GM19324 (cell line): ENCODE results near the gene TMEM30B.
"Not testable (repeated sequence)": the region's sequence is repeated elsewhere in the genome, so short reads cannot be mapped to it uniquely, and the experiment has no call there.

Experiments
- ATAC-seq: cut with Tn5 transposase; IDR thresholded peaks from one replicate; pipeline ENCODE4 v1.9.1; 2021; ENCODE audit warnings: mild to moderate bottlenecking, moderate library complexity; ENCODE audit not compliant: unreplicated experiment, low FRiP score

TMEM30B gene

DNA sequence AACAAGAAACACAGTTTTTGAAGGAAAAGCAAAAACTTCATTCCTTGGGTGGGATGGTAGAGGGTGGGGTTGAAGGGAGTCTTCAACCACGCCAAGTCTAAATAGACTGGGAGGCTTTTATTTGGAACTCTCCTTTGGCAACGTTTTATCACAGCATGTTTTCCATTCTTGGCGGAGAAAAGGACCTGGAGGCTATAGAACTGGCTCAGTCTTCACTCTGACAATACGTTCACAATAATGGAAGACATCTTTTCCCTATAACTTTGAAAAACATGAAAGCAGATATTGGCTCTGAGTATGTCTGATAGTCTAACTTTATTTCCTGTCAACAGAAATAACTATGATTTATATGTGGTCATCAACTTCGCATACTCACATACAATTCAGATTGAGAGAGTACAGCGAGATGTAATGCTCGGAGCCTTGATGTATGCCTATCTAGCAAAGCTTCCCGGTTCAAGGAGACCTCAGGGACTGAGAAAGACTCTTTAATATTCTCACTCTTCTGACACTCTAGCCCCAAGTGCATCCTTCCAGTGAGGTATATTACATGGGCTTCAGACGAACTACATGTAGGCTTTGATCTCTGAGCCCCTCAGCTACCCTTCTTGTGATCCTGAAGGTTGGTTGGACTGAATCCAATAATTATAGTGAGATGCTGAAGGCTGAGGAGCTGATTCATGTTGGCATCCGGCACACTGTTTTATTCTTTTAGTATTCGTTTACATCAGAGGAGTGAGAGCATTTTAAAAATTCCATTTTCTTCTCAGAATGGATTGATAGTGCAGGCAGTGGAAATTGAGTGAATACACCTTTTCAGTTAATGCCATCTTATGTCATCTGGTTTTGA, 14.0 kb downstream of the TMEM30B start:
- no peak for ATAC-seq

DNA sequence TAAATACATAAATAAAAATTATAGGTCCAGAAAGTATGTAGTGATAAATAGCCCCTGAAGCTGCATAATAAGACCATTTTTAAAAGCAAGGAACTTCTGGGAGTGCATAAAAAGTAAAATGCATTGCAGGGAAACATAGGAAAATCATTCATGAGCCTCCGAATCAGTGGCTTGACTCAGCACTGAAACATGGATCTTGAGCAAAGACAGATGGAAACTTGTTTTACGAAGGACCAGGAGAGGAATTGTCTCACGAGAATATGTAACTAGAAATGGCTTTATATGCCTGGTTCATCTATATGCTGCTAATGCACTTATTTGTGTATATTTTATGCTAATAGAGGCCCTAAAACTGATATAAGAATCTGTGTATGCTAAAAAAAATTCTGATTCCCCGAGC, 14.7 kb downstream of the TMEM30B start:
- no peak for ATAC-seq

DNA sequence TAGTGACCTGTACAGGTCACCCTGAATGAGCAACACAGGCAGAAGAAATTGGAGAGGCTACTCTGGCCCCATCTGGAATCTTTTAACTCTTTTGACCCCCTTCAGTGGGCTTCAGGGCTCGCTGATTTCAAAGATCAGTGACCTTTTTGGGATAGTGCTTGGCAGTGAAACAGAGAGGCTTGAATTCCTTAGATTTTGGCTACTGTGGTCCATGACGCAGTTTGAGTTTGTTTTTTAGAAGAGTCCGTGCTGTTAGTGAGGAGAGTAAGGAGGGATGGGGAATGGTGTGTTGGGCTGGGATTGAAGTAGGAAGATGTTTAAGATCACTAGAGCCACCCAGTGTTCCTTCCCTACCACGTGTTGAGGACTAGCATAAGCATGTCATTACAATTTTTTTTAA, 16.5 kb downstream of the TMEM30B start:
- ATAC-seq, result no peak

DNA sequence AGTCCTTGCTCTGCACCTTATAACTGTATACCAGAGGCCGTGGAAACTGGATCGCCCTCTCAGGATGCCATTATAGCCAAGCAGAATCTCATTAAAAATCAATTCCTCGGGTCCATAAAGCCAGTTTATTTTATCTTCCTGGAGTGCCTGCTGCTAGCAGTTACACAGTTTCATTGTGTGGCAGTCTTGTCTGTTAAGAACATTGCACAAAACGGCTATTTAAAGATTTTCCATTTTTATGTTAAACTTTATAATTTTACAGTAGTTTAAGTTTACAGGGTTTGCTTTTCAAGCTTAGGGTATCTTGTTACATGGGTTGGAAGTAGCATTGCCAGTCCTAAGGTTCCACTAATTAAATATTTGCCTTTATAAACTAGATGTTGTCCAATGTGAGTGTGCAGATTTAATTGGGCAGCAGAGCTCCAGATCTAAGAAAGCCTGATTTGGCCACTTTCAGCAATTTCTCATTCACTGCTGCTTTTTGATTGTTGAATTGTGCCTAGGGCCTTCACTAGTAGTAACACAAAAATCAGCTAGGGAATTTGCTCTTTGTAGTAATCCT, 17.0 kb downstream of the TMEM30B start:
- no peak for ATAC-seq

DNA sequence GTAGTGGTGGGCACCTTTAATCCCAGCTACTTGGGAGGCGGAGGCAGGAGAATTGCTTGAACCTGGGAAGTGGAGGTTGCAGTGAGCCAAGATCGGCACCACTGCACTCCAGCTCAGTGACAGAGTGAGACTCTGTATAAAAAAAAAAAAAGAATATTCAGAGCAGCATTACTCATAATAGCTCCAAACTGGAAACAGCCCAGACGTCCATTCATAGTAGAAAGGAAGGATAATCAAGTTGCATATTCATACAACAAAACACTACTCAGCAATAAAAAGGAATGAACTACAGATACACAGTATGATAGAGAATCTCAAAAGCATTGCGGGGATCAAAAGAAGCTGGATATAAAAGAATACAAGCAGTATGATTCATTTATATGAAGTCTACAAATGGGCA, 19.1 kb downstream of the TMEM30B start:
- ATAC-seq, result no peak

DNA sequence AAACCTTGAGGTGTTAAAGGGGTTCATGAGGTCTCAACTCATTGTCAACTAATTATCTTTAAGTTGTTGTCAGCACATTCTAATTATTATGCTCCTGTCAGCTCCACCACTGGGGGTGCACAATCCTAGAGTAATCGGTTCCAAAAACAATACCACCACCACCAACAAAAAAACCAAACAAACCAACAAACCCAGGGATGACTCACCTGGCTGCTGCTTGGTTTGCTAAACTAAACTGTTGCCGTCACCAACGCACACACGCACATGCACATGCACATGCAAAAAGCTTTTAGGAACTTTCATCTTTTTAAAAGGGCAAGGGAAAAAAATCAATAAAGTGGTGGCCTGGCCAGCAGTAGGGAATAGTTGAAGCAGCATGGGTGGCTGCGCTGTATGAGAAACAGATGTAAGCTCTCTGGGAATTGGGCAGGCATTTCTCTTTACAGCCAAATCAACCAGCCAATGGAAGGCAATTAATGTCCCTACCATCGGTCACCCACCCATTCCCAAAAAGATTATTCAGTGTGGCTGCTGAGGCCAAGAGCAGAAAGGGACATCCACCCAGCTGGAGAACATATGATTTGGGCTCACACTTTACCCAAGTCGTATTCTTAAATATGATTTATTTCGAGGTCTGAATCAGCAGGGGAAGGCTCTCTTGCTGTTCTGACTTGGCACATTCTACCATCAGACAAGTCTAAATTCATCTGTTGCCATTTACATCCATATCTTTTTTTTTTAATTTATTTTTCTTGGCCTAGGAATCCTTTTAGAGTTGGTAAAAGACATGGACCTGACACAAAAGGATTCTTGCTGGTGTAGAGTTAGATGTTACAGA, 20.0 kb downstream of the TMEM30B start:
- ATAC-seq, result no peak

DNA sequence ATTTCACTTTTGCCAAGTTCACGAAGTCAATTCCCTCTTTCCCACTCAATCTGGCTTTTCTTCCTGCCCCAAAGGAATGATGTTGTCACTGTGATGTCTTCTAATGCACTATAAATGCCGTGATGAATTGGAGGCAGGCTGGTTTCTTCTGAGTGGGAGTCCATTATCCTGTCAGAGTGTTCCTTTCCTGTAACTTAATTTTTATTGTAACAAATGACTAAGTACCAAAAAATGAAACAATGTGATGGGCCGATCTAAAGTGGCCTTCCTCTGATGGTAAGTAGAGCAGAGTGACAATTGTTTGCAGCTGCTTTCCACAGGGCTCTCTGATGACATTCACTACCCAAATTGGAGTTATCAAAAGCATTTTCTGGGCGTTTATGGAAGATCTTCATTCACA, 22.2 kb downstream of the TMEM30B start:
- ATAC-seq, result no peak

DNA sequence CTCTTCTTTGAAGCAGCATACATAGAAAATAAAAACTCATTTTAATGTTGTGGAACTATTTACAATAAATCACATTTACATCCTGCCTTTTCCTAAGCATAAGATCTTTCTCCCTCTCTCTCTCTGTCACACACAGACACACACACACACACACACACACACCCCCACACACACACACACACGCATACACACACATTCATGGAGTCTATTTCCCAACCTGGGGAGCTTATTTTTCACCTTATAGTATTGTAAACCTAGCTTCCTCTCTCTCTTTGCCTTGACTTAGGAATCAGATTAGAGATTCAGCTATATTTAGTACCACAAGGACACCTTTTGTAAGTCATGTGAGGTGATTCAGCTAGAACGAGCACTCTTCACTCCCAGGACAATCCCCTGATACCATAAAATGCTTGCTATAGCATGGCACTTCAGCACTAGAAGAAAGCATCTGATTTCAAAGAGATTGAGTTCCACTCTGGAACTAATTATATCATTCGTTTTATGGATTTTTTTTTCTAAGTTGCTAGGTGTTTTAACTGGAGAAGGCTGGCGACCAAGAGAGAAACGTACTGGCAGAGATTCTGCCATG, 23.6 kb downstream of the TMEM30B start:
- no peak for ATAC-seq

DNA sequence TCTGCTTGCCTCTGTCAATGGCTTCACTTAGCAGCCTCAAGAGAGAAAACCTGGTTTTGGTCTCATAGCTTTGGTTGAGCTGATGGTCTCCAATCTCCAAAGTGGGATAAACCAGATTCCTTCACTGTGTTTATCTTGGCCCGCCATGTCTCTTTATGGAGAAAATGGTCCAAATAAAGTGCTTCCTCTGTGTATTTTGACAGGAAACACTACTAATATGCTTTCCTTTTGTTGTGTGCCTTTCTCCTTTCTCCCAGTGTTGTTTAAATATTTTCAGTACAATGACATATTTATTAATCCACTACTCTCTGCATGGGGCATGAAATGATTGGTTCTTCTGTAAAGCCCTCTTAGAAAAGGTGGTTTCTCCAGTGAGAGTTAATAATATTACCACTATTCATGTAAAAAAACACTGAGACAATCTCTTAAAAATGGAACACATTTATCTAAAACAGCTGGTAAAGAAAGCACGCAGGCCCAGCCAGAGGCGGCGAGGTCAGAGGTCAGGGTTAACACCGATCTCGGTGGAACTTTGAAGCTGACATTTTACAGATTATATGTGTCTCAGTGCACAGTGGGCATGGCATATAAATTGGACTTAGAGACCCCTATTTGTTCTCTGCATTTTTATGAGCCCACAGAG, 24.2 kb downstream of the TMEM30B start:
- ATAC-seq, result no peak

DNA sequence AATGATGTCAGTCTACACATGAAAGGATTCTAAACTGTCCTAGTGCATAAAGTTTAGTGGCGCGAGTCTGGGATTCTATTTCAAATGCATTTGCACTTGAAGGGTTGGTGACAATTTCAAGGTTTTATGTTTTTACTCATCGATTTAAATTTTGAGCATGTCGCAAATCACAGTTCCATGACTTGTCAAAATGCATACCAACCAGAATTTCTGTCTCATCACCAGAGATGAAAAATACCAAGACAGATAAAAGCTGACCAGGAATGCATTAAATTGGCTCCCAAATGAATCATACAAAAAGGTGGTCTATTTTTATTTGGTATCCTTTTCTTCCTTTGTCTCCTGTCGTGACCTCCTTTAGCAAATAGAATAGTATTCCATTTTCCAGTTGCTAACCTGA, 25.2 kb downstream of the TMEM30B start:
- ATAC-seq, result no peak

DNA sequence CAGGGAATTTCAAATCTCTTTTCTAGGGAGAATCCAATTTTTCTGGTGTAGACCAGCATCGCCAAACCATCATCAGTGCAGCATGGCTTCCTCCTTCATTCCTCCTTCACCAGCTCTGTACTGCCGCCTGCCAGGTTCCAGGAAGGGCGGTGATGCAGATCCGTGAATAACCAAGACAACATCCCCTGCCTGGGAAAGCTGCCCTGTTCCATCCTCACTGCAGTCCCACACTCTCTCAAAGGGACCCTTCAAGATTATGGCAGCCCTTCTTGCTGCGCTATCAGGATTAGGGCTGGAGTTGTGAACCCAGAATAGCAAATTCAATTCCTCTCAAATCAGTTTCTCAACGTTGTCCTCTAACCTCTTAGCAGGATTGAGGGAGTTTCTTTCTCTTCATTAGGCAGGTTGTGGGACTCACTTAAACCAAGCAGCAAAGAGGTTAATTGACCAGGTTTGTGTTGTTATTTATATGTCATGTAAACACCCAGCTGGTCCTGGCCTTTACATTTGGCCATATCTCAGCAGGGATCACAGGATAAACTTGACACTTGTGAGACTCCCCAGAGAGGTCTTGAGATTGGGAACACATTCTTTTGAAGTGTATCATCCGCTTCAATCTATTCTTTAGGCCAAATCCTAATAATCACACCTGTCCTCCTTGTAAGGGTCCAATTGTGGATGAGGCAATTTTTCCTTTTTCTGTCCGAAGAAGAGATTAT, 26.2 kb downstream of the TMEM30B start:
- no peak for ATAC-seq

DNA sequence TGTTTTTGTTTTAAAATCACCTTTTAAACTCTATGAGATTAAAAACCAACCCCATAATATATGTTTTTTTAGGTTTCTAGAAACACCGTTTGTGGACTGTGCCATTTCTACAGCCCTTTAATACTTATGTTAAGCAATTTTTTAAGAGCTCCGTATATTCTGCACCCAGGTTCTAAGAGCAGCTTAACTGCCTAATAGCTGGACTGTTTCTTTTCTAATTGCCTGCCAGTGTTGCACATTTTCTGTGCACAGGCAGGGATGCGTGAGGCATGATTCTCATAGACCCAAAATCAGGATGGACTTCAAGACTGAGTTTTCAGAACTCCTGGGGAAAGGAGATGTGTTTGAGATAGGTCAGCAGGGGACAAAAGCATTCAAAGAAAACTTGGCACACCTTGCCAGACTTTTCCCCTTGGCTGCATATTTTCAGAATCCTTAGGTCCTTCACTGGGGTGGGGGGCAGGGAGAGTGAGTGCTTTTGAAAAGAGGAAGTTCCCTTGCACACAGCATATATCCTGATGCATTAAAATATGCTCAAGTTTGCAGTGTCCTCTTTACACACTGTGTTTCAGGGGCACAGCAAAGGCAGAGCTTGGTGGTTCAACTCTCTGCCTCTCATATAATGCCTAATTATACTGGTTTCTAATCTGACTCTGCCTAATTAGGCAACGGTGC, 27.9 kb downstream of the TMEM30B start:
- ATAC-seq, result no peak

DNA sequence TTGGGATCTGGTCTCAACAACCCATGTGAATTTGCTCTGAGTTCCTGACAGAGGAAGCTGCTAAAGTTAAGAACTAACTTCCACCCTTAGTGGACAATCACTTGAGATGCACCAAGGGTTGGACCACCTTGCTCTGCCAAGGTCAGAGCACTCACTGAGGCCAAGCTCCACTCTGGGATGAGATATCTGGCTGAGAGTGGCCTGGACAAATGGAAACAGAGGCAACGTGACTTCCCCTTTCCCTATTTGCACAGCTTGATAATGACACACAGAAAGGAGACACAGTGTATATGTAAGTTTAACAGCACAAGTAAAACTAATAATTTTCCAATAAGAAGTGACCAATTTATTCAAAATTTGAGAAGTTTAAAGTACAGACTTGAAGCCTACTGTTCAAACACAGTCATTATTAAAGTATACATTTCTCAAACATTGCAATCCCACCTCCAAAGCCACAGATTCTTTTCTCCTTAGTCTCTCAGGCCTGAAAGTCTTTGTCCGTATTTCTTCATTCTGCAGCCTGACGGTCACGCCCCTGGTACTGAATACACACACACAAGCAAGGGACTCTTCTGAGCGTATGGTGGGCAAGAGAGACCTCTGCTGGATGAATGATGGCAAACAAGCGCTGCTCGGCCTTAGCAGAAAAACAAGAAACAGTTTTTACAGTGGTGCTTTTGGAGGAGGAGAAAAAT, 28.6 kb downstream of the TMEM30B start:
- ATAC-seq, result peak; percentile 84

DNA sequence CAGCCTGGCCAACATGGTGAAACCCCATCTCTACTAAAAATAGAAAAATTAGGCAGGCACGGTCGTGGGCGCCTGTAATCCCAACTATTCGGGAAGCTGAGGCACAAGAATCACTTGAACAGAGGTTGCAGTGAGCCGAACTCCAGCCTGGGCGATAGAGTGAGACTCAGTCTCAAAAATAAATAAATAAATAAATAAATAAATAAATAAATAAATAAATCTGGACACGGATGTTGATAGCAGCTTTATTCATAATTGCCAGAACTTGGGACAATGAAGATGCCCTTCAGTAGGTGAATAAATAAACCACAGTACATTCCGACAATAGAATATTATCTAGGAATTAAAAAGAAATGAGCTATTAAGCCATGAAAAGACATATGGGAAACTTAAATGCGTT, 31.1 kb downstream of the TMEM30B start:
- ATAC-seq, result no peak

DNA sequence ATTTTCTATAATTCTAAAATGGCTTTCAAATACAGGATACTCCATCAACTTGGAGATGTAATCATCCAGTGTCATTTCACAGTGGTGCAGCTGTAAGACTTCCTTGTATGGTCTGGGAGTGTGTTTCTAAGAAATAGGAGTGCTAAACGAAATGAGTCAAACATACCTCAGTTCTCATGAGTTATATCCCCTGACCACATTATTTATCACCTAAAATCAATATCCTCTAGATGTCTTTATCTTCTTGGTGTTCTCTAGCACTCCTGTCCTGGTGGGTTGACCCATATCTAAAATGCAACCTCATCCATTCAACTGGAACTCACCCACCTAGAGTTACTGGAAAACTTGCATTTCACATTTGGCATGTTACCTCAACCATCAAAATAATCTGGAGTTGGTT, 33.2 kb downstream of the TMEM30B start:
- ATAC-seq, result no peak

DNA sequence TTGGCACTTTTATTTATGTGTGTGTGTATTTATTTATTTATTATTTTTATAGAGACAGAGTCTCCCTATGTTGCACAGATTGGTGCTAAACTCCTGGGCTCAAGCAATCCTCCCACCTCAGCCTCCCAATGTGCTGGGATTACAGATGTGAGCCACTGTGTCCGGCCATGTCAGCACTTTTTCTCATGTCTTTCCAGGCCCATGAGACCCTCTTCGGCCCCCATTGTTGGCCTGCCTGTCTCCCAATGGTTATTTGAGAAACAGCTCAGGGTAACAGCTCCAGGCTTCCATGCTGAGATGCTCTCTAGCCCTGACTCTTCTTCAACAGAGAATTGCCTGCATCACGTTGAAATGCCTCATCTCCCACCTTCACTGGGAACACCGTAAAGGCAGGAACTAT, 34.4 kb downstream of the TMEM30B start:
- ATAC-seq, result no peak

DNA sequence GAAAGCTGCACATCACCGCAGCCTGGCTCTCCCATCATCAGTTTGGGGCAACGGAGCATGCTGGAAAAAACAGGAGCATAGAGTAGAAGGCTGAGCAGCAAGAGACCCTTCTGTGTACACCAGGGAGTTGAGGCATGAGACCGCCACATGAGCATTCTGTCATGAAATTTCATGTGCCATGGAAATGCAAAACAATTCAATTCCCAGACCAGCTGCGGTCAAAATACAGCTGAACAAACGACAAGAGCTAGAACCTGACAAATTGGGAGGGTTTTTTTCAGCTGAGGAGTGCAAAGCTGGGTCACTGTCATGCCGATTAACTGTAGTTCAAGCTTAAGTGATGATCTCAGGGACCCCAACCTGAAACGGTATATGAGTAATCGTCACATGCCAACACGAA, 37.1 kb downstream of the TMEM30B start:
- no peak for ATAC-seq

DNA sequence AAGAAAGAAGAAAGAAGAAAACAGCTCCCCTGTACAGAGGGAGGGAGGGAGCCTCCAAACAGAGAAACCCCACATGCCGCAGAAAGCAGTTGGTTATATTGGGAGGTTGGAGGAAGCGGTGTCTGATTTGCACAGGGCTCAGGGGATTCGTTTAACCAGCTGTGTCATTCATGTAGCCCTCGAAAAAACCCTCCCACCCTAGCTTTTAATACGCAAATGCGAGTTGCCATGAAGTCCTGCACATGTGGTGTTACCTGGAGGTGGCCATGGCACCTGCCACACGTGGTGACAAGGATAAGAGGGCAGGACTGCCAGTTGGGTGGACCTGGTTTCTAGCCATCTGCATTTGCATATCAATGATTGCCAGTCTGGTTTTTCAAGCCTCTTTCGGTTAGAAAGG, 40.9 kb downstream of the TMEM30B start:
- no peak for ATAC-seq

DNA sequence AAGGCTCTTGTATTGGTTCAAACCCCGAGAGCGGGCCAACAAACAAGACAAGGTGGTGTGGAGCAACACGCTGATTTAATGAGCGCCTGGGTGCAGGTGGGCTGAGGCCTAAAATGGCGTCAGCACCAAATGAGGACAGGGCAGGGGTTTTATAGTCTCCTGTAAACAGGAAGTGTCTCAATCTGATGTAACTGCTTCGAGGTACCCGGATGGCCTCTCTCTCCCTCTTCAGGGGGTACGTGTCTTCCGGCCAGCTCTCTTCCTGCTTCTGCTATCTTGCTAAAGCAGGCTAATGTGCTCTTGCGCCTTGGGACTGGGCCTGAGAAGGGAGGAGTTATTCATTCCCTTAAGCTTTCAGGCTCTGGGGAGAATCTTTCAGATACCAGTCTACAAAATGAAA, 41.9 kb downstream of the TMEM30B start:
- not testable (repeated sequence) for ATAC-seq
